Loucy (cell line): Measurements from ENCODE around the gene HPSE2.

ENCODE experiments used
- CTCF ChIP-seq: fragments of 200-600 bp; sonication (generic); conservative IDR thresholded peaks from 2 replicates; pipeline ENCODE4 v1.5.1; 2014; ENCODE audit warnings: mild to moderate bottlenecking, antibody characterized with exemption, low read length
- EZH2phosphoT487 ChIP-seq: fragments of 200-600 bp; IDR thresholded peaks from 2 replicates; pipeline ENCODE4 v1.6.1; 2018; ENCODE audit warnings: antibody characterized with exemption, mild to moderate bottlenecking, moderate library complexity, borderline replicate concordance

GRCh38 chr10:98436704-98437103 lies 798.9 kb downstream of the HPSE2 start:
- no peak for TF ChIP-seq CTCF
- TF ChIP-seq EZH2phosphoT487 = no peak
